CD4-positive, alpha-beta T cell treated with Interleukin-4 for 4 hours (primary cell): ENCODE measurements around the gene RASIP1.

Experiments
- DNase-seq: peaks from one replicate; pipeline ENCODE4 v3.0.0-alpha.2; 2020

The RASIP1 gene

GRCh38 chr19:48672994-48673393 is 67.4 kb downstream of the RASIP1 start, which contains the start of gene NTN5:
NTN5 (minus strand) TSS chr19:48673017; CDS start chr19:48670986, 2,031 bp downstream.
- DNase-seq = no peak

DNA sequence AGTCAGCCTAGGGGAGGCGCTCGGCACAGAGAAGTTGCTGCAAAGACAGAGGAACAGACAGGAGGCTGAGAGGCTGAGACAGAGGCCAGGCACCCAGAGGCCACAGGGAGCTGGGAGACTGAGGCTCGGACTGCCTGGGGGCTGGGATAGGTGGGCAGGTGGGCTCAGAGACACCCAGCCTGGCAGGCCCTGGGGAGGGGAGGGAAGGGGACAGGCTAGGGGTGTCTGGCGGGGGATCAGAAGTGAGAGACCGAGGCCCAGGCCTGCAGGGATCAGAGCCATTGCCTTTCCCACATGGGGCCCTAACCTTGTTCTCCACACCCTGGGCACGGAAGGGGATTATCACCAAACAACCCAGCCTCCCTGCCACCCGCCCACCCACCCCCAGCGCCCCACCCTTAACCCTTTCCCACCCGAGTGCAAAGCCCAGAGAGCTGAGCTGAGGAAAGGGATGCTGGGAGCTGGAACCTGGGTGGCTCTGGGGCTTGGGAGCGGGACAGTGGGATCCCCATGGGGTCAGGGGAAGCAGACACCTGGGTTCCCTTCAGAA is 68.9 kb downstream of the RASIP1 start:
- no peak for DNase-seq

DNA sequence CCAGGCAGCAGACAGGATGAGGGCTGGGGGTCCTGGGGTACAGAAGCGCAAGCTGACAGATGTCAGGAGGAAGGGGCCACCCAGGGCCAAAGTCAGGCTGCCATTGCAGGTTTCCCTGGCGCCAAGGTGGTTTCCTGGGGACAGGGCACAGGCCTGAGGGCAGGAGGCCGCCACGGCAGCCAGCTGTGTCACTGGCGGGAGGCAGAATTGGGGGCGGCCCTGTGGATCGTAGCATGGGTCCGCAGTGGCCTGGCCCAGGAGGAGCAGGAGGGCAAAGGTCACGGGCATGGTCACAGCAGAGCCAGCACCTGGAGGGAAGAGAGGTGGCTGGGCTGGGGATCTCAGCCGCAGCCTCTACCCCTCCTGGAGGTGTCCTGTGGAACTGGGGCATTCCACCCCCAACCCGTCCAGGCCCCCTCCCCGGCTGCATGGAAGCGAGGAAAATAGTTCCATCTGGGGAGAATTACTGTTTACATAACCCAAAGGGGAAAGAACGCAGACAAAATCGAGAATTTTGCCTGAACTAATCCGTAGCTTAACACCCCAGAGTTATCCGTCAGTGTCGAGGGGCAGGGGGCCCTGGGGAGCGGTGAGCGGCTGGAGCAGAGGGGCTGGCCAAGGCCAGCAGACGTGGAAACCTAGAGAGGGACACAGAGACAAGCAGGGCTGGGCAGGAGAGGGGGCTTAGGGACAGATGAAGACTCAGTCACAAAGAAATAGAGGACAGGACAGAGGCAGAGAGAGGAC is 69.5 kb downstream of the RASIP1 start:
- DNase-seq = no peak
